ENCODE measurements around the gene RAB15.

RAB15 gene

DNA sequence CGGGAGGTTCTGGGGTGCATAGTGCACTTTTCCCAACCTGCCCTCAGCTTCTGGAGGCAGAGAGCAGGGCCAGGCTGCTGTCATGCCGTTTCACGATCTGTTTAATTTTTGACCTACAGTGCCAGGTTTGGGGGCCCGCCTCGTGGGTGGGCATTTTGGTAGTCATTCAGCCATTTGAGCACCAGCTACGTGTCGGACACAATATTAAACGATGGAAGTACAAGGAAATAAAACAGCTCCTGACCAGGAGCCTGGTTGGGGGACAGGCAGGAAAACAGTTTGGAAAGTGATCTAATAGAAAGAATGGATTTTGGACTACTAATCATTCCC lies 15.3 kb upstream of the RAB15 start:
- no peak for DNase-seq

DNA sequence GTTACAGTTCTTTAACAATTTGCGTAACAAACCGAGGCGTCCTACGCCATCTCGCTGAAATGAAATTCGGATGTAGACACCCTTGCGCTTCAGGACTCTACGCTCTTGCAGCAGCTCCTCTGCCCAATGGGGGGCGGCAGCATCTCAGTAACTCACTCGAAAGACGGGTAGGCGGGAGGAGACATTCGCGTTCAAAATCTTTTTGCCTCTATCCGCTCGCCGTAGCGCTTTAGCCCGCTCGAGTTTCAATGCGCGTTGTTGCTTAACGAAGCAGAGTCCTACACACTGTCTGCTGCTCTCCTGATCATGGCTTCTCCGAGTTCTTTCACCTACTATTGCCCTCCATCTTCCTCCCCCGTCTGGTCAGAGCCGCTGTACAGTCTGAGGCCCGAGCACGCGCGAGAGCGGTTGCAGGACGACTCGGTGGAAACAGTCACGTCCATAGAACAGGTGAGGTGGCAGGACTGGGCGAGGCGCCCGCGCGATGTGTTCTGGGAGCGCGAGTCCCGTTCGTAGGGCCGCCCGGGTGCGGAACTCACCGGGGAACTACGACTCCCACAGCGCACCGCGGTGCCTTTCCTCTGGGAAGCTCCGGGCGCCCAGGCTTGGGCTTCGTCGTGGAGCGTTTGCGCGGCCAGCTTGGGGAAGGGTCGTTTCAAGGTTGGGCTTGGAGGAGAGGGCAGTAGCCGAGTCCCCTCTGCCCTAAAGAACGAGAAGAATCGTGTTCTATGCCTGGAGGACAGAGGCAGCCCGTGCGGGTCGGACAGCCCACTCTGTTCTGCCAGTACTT lies 14.7 kb upstream of the RAB15 start, which contains the start of gene FNTB:
FNTB (plus strand) TSS at position 248 of the 790 bp plus-strand sequence; CDS start at position 307, 59 bp downstream.
- peak; percentile 93 to 95 for DNase-seq

DNA sequence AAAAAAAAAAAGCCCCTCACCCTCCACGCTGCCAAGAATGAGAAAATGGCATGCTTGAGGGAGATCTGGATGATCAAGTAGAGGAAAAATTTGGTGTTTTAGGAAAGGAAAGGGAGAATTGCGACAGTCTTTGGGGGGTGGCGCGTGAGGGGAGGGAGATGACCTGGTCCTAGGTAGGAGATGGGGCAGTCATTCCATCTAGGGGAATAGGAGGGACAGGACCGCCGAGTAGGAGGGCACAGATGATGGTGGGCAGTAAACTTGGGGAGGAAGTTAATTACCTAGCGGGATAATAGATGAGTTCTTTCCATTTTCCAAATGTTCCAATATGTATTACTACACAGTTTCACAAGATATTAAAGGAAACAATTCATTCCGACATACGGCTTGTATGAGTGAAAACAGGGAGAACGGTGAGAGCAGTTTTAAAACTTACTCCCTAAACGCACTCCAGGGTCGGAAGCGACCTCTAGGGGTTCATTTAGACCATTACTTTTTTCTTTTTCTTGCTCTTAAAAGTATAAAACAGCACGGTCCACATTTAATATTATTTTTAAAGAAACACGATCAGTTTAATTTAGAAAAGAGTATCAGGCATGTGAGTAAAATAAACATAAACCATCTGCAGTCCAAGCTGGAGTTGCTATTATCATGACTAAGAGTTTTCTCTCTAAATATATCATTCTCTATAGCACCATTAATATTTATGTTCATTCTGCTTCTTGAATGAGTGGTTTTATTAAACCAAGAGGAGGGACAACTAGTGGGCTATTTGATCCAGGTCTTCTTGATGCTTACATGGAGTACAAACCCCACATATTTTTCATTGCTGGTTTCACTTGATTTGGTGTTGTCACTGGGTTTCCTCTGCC lies 11.5 kb upstream of the RAB15 start:
- DNase-seq = peak; percentile 45 to 71

DNA sequence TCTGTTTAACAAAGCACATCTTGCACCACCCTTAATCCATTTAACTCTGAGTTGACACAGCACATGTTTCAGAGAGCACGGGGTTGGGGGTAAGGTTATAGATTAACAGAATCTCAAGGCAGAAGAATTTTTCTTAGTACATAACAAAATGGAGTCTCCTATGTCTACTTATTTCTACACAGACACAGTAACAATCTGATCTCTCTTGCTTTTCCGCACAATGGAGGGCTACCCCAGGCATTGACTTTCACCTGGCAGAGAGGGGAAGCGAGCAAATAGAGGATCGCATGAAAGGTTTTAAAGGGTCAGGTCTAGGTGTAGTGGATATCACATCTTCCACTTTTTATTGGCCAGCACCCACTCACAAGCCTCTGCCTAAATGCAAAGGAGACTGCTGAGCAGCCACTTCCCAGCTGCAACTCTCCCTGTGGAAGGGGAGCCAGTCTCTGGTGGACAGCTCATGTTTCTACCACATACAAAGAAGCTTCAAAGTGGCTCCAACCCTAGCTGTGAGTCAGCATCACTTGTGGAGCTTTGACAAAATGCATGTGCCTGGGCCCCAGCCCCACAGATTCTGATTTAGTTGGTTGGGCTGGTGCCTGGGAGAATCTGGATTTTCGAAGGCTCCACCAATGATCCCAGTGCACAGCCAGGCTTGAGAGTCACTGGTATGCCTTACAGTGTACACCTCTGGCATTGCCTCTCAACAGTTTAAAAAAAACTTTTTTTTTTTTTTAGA lies 7.4 kb upstream of the RAB15 start:
- no peak for DNase-seq

DNA sequence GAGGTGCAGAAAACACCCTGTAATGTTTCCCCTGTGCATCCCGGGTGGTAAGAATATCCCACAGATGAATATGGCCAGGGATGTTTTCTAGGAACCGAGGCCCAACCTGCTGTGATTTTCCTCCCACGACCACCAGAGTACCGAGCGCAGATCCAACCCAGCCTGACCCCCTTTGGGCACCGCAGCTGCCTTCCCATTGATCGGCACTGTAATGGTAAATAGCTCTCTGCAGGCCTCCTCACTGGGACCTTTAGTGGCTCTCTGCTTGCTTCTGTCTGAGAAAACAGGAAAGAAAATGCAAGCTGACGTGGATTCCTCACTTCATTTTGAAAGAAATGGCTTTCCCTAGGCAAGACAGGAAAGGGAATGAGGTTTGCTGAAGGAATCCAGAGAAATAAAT lies 2.4 kb upstream of the RAB15 start:
- DNase-seq = no peak

DNA sequence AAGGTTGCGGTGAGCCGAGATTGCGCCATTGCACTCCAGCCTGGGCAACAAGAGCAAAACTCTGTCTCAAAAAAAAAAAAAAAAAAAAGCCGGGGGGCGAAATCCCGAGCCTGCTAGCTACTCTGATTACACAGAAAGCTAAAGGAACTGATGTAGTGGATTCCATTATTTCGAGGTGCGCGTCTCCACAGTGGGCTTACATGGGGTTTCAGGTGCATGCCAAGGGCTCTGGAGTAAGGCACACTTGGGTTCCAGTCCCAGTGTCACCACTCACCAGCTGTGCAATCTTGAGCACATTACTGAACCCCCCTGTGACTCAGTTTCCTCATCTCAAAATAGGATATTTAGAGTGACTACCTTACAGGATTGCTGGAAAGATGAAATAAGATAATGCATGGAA lies 1.7 kb upstream of the RAB15 start:
- DNase-seq = no peak

DNA sequence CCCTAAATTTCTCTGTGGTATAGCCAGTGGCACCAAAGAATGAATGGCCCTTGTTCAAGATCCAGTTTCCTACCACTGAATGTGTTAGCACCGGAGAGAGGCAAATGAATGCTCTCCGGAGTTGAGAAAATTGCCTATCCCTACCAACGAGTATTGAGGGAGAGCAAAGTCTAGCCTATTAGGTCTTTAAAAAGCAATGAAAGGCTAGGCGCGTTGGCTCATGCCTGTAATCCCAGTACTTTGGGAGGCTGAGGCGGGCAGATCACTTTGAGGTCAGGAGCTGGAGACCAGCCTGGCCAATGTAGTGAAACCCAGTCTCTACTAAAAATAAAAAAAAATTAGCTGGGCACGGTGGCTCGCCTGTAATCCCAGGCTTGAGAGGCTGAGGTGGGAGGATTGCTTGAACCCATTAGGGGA lies 898 bp upstream of the RAB15 start:
- DNase-seq = no peak

DNA sequence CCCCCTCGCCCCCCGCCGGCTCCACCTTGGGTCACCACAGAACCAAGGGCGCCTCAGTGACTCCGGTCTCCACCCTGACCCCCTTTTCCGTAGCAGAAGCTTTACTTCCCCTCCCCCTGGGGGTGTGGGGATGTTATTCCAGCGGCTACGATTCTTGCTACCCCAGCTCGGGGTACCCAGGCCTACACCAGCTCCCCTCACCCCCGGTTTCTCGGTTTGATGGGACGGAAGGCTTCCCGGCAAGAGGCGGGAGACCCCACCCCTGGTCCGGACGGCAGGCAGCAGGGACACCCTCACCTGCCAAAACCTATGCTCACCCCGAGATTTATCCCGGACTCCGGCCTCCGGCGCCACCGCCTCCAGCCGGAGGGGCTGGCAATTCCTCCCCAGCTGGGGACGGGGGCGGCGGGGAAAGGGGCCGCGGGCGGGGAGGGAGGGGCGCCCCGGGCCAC lies 619 bp downstream of the RAB15 start:
- DNase-seq = no peak

DNA sequence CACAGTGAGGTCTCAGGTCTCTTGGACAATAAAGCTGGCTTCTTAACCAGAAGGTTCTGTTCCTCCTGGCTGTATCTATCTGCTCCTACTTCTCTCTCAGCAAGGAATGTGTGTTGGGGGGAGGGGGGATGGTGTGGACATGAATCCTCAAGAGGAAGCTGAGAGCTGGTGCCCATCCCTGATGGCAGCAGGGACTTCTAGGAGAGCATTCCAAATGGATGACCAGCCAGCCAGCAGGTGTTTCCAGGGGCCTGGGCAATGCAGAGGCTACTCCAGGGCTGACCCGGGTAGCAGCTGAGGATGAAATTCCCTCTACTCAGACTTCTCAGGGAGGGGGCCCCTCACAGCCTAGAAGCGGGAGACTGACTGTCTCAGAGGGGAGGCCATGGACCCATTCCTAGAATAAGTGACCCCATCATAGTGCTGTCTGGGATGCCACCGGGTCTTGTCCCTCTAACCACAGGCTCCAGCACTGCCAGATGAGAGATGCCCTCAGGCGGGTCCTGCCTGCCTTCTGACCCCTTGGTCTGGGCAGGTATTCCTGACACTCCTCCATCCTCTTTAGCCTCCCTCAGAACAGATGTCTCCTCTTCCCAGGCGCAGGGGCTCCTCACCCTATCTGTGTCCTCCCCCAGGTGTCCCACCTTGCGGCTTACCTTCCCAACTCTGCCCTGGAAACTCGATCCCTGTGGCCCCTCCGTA lies 1.2 kb downstream of the RAB15 start:
- DNase-seq = no peak

DNA sequence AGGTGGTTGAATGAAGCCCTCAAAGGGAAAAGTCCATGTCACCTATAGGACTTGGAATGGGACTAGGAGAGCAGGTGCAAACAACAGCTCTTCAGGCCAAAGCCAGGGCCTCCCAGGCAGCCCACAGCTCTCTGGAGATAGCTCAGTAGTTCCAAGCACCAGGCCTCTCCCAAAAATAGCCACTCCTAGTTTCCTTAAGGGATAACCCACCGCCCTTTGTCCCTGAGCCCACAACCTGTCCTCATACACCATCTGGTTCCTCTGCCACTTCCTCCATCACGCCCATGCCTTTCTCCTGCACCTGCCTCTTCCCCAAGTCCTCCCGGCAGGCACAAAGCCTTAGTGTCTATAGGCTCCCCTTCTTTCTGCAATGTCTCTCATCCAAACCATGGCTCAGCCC lies 2.1 kb downstream of the RAB15 start:
- no peak for DNase-seq

DNA sequence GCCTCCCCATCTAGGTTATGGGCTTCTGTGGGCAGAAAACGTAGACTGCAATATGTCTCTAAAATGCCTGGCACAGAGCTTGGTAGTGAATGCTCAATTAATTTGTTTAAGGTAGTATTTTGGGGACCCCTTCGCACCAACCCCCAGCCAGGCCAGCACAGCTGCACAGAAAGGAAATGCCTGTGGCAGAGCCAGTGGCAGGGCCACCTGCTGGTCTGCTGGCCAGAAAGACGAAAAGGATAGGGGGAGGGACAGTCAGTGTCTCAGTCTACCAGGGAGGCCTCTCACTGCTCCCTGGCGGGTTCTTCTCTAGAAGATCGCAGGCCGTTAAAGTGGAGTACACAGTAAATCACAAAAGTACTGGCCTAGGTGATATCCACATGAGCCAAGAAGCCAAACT lies 3.5 kb downstream of the RAB15 start:
- no peak for DNase-seq

DNA sequence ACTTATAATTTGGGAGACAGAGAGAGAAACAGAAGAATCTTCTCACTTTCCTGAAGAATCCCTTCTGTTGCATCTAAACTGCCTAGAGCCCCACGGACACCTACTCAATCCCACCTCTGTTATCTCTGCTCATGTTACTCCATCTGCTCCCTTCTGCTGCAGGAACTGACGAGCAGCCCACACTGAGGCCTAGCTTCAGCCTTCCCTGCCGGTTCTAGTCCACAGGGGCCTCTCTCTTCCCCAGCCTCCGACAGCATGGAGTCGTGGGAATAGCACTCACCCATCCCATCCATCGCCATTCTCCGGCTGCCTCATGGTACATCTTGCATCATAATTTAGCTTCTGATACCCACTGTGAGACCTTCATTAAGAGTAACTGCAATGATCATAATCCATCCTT lies 4.0 kb downstream of the RAB15 start:
- DNase-seq = no peak

DNA sequence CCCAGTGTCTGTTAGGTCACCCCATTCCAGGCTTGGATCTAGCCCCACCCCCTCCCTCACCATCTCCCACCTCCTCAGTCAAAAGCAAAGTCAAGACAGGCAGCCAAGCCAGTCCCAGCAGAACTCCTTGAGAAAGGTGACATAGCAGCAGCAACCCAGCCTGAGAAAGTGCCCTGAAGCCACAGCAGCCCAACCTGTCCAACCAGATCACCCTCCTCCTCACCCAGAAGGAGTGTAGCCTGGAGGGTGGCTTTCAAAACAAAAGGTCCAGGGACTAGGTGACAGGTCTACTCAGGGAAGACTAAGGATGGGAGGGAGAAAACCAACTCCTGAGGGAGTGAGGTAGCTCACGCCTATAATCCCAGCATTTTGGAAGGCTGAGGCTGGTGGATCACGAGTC lies 5.2 kb downstream of the RAB15 start:
- DNase-seq = no peak

DNA sequence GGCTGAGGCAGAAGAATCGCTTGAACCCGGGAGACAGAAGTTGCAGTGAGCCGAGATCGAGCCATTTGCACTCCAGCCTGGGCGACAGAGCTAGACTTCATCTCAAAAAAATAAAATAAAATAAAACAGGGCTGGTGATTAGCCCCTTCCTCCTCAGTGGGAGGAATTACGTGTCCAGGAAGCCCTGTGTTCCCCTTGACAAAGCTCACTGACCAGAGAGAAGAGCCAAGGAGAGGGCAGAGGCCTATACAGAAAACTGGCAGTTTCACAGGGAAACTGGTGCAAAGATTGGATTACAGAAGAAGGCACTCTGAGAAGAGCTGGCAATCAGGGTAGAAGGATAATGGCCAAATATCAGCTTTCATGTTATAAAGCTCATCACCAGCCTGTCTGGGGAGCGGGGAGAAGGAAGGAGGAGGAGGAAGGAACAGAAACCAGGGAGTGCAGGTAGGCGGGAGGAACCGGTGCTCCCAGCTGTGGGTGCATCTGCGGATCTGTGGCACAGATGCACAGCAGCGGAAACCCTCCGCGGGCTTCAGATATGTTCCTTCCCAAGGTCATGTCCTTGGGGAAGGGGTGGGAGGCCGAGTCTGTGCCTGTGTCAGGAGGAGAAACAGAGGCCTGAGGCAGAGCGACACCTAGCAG lies 6.7 kb downstream of the RAB15 start:
- DNase-seq = no peak

DNA sequence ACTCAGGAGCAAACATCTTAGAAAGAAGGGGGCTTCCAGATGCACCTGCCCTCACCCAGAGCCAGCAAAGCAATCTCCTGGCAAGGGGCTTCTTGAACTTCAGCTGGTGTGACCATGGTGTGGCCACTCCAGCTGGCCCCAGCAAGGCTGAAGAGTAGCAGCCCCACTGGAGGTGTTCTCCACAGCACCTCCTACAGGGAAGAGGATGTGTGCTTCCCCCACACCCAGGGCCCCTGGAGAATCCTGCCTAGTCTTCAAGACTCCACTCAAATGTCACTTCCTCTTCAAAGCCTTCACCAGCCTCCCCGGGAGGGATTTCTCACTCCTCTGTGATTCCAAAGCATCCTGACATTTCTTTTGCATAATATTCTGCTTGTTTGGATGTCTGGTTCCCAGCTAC lies 8.5 kb downstream of the RAB15 start:
- no peak for DNase-seq

DNA sequence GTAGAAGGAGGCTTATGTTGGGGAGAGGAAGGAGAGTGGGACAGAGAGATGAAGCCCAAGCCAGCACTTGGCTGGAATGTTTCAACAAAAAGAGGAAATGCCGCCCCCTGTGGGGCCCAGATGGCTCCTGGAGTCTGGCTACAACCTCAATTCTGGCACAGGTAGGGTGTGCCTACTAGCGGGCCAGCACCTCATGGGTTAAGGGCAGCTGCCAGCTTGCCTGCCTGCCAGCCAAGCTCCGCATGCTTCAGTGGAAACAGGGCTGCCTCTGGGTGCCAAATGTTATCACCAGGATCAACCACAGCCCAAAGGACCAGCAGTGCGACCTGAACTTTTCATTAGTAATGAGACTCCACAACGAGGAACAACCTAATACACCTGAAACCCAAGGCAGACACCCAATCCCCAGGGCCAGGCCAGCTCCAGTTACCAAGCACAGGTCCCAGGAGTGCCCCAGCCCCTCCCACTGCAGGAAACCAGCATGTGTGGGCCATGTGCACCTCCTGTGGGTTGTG lies 11.3 kb downstream of the RAB15 start:
- DNase-seq = no peak

DNA sequence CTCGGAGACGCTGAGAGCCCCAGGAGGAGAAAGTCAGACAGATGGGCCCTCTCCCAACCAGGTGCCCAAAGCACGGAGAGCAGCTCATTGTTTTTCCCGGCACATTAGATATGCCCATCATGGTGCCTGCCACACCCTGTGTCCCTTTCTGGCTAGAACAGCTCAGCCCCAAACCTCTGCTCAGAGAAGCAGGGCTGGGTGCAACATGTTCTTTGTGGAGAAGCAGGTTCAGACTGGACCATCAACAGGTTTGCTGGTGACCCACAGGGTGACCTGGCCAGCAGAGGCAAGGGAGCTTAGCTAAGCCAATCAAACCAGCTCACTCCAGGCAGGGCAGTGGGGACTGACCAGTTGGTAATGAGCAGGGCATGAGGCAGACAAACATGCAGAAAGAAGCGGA lies 13.4 kb downstream of the RAB15 start:
- no peak for DNase-seq

DNA sequence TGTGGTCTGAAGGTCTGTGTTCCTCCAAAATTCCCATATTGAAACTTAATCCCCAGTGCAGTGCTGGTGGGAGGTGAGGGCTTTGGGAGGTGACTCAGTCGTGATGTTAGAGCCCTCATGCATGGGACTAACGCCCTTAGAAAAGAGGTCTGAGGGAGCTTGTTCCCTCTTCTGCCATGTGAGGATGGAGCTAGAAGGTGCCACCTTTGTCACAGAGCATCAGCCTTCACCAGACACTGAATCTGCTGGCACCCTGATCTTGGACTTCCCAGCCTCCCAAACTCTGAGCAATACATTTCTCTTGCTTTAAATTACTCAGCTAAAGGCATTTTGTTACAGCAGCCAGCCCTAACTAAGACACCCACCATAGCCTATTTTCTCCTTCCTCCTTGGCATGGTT lies 13.9 kb downstream of the RAB15 start:
- DNase-seq = no peak

DNA sequence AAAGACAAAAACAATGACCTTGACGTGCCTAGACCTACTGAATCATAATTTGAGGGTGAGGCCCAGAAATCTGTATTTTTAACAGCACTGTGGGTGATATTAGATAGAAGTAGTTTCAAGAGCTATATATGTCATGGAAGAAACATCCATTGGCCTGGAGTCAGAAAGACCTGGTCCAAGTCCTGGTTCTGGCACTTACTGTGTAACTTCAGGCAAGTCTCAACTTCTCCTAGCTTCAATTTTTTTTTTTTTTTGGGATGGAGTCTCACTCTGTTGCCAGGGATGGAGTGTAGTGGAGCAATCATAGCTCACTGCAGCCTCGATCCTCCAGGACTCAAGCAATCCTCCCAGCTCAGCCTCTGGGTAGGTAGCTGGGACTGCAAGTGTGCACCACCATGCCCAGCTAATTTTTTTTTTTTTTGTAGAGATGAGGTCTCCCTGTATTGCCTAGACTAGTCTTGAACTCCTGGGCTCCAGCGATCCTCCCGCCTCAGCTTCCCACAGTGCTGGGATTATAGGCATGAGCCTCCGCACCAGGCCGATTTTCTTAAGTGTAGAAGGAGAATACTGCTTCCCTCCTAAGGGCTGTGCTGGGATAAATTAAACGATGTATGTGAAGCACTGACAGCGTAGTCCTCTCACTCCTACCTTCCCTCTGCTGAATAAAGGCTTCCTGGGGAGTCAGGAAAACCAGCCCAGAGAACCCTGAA lies 15.3 kb downstream of the RAB15 start:
- no peak for DNase-seq

DNA sequence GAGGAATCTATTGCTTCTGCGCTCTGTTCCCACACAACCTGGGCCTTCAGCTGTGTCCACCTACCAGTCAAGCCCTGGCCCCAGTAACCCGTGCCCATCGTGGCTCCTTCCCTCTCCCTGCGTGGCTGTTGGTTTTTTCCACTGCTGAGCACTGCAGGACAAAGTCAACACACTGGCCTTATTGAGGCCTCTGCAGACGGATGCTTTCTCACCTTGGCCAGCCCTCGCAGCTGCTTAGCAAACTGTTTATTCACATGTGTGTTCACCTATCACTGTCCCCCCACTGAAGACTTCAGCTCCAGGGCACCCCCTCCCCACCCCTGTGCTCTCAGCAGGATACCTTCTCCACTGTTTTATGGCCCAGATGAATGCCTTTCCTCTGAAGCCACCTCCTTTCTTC lies 16.8 kb downstream of the RAB15 start:
- no peak for DNase-seq

DNA sequence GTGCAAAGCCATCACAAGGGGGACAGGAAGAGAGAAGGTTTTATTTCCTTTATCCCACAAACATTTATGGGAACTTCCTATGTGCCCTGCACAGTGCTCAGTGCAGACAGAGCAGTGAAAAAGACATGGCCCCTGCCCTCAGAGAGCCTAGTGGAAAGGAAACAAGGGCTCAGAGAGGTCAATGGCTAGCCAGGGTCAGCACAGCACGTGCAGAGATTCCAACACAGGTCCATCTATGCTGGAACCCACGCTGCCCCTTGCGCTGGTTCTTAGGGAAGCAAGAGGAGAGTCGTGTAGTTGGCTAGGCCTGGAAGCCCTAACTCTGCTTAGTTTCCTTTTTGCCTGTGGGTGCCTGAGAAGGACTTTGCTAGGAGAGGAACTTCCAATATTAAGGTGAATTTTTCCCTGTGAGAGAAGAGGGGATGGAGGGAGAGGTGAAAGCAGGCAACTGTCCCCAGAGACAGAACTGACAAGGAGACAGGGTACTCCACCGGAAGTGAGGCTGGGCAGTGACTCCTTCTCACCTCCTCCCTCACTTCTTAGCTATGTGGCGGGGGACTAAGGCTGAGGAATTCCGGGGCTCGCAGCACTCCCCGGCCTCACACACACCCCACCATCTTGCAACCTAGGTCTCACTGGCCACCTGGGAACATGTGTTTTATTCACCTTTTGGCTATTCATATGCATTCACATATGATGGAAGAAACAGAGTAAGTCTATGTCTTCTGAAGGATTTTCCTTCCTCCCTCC lies 17.5 kb downstream of the RAB15 start:
- DNase-seq = no peak

Data from CD4-positive, alpha-beta T cell treated with Interferon alpha-2 for 1 hour (primary cell).